NCI-H1694 treated with DMSO at 0.1 percent for 48 hours (cell line): ENCODE data around the gene TMEM120A.

Experiments used
- DNase-seq: peaks from one replicate; lab custom pipeline; 2025; lab: John Stamatoyannopoulos, UW

TMEM120A gene

DNA sequence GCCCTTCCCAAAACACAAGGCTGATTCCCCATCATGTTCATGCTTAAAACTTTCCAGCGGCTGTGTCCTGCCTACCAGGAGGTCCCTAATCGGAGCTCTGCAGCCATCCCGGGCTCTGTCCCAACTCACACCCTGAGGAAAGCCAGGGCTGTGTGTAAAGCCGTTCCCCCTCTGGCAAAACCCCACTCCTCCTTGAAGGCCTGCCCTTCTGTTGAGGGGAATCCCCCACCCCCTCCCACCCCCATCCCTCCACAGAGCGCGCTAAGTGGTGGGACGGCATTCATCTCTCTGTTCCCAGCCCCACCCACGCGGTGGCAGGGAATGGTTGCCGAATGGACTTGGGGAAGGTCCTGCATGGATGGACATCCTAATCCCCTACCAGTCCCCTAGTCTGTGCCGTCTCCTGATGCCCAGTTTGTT is 667 bp upstream of the TMEM120A start:
- DNase-seq = no peak

DNA sequence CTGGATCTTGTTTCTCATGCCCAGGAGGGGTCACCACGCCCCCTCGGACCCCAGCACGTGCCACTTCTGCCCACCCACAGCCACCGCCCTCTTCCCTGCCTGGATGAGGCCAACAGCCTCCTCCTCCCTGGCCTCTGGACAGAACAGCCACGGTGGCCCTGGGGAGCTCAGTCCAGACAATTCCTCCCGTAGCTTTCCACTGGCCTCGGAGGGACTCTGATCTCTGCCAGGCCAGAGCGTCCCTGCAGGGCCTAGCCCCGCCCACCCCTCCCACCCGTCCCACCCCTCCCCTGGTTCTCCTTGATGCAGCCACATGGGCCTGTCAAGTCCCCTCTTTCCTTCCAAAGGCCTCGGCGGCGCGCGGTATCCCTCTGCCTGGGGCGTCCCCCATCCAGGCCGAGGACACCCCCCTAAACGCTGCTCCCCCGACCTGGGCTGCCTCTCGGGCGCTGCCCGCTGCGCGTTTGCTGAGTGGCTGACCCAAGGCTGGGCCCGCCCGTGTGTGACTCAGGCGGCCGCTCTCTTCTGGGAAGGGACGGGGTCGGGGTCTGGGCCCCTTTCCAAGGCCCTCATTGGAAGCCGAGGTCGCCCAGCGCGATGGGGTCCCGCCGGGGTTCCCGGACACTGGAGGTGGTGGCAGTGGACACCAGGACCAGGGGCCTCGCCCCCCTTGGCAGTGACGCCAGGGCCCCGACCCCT is 557 bp downstream of the TMEM120A start:
- no peak for DNase-seq

DNA sequence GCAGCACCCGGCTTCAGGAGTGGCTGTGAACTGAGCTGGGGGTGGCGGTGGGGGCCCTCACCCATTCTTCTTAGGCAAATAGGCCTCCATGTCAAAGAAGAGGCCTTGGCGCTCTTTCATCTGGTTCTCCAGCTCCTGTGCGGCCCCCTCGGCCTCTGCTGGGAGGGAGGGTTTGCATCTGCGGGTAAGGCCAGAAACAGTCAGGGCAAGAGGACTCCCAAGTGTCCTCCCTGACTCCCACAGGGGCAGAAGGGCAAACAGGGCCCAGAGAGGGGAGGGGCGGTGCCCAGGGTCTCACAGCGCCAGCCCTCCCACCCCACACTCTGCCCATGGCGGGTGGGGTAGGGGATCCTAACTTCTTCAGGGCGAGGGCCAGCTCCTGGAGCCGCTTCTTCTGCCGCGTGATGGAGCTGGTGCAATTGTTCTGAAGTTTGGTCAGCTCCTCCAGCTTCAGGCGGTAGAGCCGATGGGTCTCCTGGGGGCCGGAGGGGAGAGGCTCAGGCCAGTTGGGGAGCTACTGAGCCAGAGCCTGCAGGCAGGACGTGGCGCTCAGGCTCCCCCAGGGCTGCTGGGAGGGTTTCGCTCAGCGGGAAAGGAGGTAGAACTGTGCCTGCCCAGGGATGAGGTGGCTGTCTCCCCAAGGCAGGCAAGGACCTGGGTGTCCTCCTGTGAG is 2.2 kb downstream of the TMEM120A start:
- no peak for DNase-seq

DNA sequence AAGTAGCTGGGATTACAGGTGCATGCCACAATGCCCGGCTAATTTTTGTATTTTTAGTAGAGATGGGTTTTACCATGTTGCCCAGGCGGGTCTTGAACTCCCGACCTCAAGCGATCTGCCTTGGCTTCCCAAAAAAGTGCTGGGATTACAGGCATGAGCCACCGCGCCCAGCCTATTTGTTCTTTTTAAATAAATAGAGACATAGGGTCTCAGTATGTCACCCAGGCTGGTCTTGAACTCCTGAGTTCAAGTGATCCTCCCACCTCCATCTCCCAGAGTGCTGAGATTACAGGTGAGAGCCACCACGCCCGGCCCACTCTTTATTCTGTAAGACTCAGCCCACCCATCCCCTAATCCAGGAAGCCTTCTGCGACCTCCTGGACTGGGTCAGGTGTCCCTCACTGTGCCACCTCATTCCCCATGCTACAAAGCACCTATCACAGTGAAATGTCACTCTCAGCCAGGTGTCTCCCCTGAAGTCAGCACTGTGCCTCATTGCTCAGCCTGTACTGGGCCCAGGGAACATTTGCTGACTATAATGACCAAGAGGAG is 2.8 kb downstream of the TMEM120A start:
- no peak for DNase-seq

DNA sequence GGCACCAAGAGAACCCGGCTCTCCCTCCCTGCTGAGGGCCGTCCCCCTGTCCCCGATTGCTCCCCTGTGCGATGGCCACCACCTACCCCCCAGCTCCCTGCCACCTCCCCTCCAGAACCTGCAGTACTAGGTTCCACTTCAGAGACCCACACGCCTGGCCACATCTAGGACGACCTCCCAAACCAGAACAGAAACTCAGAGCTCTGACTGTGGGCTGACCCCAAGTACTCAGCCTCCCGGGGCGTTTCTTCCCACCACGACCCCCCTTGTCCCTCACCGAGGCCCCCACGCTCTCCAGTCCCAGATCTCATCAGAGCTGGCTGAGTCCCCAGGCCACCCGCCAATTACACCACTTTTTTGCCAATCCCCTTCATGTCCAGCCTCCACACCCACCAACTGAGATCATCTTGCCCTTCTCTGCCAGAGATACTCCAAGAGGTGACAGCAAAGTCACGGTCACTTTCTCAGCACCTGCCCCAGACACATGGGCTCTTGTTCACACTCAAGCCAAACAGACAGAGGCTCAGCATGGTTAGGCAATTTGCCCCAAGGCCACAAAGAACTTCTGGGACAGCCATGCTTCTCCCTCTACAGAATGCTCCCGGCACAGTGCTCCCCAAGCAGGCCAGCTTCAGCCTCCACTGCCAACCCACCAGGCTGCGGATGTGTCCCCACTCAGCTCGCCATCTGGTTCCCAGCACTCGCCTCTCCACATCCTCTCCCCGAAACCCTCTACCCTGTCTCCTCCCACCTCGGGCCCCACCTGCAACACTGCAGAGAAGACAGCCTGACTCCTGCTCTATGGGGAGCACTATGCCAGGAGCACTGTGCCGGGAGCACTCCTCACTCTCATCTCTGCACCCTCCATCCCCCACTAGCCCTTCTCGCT is 4.7 kb downstream of the TMEM120A start:
- no peak for DNase-seq

DNA sequence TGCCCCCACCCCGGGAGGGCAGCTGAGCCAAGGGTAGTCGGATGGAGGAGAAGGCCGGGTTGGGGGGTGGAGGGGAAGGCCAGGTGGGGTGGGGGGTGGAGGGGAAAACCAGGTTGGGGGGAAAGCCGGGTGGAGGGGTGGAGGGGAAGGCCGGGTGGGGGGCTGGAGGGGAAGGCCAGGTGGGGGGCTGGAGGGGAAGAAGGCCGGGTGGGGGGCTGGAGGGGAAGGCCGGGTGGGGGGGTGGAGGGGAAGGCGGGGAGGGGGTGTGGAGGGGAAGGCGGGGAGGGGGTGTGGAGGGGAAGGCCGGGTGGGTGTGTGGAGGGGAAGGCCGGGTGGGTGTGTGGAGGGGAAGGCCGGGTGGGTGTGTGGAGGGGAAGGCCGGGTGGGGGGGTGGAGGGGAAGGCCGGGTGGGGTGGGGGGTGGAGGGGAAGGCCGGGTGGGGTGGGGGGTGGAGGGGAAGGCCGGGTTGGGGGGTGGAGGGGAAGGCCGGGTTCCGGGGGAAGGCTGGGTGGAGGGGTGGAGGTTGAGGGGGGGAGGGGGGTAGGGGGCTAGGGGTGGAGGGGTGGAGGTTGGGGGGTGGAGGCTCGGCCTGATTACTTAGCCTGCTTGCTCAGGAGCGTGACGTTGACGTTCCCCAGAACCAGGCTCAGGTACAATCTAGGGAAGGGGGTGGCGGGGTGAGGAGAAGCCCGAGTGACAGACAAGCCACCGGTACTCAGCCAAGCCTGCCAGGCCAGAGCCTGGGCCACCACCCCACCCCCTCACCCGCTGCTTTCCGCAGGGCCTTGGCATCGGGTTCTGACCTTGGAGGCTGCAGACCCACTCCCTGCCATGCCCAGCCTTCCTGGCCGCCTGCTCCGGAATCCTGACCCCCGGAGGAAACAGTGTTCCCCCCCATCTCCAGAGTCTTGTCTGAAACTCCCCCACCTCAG is 5.6 kb downstream of the TMEM120A start:
- DNase-seq = no peak

DNA sequence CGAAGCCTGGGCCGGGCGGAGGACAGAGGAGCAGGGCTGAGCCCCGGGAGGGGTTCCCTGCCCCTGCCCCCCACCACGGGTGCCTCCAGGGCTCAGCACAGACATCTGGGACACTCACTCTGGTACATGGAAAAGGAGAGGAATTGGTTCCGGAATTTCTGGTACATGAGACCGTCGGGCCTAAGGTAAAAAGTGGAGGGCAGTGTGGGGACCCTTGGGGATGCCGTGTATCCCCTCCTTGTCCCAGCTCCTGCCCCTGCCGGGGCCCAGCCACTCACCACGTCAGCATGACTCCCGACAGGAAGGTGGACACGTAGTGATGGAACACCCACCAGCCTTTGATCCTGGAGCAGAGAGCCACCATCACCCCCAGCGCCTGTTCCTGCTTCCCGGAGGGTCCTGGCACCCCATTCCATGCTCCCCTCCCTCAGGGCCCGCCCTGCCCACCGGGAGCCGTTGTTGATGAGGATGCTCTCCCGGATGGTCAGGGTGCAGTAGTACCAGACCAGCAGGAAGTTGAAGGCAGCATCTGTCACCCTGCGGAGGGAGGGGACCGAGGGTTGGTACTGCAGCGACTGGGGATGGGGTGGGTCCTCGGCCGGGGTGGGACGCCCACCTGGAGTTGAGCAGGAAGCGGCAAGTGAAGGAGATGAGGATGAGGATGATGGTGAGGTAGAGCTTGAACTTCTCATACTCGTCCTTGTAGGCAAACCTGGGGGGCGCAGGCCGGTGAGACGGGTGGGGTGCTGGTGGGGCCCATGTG is 6.4 kb downstream of the TMEM120A start:
- DNase-seq = no peak

DNA sequence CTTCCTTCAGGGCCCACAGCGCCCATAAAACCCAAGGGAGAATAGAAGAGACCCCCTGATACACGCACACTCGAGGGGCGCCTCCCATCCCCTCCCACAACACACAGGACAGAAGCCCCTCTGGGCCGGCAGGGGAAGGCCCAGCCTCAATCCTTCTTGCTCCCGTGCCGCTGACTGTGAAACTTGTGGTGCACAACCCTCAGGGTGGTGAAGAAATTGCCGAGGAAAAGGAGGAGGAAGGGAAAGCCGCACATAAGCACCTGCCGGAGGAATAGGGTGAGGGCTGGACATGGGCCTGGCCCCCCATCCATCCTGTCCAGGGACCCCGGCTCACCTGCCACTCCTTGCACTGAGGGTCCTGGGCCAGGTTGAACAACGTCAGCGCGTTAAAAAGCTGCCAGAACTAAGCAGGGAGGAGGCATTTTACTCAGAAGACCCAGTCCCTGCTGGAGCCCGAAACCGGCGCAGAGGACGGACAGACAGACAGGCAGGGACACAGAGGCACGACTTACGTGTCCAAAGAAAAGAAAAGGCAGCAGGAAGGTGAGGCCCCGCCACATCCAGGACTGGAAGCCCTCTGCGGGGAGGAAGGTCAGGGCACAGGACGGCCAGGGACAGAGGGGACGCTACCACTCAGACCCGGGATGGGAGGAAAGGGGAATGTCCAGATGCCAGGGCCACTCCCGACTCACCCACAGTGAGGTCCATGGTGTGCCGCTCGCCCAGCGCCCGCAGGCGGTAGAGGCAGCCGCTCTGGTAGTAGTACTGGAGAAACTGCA is 7.2 kb downstream of the TMEM120A start:
- no peak for DNase-seq

DNA sequence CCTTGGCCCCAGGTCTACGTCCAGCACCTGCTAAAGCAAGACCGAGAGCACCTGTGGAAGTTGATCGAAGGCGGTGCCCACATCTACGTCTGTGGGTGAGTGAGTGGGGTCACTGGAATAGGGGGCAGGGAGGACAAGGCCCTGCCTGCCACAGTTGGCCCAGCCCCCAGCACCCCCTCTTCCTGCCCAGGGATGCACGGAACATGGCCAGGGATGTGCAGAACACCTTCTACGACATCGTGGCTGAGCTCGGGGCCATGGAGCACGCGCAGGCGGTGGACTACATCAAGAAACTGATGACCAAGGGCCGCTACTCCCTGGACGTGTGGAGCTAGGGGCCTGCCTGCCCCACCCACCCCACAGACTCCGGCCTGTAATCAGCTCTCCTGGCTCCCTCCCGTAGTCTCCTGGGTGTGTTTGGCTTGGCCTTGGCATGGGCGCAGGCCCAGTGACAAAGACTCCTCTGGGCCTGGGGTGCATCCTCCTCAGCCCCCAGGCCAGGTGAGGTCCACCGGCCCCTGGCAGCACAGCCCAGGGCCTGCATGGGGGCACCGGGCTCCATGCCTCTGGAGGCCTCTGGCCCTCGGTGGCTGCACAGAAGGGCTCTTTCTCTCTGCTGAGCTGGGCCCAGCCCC is 8.1 kb downstream of the TMEM120A start:
- DNase-seq = no peak

DNA sequence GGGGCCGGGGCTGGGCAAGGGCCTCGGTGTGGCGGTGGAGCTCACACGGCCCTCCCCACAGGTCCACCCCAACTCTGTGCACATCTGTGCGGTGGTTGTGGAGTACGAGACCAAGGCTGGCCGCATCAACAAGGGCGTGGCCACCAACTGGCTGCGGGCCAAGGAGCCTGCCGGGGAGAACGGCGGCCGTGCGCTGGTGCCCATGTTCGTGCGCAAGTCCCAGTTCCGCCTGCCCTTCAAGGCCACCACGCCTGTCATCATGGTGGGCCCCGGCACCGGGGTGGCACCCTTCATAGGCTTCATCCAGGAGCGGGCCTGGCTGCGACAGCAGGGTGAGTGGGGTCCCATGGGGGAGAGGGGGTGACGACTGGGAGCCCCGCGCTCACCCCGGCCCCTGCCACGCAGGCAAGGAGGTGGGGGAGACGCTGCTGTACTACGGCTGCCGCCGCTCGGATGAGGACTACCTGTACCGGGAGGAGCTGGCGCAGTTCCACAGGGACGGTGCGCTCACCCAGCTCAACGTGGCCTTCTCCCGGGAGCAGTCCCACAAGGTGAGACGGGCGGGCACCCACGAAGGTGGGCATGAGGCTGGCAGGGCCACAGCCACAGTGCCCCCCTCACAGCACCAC is 8.8 kb downstream of the TMEM120A start:
- DNase-seq = no peak

DNA sequence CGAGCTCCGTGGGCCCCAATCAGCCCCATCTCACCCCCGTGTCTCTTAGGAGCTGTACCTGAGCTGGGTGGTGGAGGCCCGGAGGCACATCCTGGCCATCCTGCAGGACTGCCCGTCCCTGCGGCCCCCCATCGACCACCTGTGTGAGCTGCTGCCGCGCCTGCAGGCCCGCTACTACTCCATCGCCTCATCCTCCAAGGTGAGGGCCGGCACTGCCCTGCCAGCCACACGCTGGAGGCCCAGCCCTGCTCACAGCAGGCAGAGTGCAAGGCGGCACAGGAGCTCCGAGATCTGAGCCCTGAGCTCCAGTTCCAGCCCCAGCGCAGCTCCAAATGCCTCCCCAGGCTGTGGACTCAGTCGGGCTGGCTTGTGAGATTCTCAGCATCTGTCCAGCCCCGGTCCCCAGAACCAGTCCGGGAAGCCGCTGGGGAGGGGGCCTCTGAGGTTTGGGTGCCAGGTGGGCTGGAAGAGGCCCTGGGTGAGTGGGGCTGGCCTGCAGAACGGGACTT is 9.3 kb downstream of the TMEM120A start:
- no peak for DNase-seq

DNA sequence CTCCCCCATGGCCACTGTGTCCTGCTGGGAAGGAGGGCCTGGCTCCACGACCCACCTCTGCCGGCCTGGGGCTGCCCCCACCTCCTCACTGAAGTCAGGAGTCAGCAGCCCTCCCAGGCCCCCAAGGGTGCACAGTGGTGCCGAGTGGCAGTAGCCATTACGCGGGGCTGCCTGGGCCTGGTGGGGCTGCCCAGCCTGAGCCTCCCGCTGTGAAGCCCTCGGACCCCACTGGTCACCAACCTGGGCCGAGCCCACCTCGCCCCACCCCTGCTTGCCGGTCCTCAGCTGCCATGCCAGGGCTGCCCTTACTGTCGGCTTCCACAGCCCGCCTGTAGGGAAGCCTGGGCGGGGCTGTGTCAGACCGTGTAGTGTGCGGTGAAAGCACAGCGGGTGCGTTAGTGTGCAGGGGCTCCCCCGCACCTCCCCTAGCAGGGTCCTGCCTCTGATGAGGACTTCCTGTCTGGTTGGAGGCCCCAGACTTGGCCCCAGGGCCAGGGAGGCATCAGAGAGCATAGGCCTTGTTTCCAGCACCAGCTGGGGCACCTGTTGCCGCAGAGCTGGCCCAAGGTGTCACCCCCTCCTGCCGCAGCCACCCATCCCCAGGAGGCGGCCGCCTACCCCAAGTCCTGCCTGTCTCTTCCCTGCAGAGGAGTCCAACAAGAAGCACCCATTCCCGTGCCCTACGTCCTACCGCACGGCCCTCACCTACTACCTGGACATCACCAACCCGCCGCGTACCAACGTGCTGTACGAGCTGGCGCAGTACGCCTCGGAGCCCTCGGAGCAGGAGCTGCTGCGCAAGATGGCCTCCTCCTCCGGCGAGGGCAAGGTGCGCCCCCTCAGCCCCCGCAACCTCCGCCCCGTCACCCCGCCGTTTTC is 10.0 kb downstream of the TMEM120A start:
- DNase-seq = no peak

DNA sequence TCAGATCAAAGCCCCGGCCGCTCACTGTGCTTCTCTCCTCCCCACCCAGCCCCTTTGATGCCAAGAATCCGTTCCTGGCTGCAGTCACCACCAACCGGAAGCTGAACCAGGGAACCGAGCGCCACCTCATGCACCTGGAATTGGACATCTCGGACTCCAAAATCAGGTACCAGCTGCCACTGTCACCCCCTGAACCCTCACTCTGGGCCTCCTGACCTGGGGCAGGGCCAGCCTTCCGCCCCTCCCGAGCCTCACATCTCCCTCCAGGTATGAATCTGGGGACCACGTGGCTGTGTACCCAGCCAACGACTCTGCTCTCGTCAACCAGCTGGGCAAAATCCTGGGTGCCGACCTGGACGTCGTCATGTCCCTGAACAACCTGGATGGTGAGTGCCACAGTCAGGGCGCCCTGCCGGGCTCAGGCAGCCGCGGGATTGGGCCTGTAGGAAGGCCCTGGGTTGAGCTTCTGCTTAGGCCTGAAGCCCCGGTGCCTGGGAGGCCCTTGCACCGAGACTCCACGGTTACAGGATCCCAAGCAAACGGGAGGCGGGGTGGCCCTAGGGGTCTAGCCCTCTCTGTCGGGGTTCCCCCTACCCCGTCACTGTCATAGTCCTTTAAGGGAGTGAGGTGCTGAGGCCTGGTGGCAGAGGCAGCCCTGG is 10.8 kb downstream of the TMEM120A start:
- no peak for DNase-seq

DNA sequence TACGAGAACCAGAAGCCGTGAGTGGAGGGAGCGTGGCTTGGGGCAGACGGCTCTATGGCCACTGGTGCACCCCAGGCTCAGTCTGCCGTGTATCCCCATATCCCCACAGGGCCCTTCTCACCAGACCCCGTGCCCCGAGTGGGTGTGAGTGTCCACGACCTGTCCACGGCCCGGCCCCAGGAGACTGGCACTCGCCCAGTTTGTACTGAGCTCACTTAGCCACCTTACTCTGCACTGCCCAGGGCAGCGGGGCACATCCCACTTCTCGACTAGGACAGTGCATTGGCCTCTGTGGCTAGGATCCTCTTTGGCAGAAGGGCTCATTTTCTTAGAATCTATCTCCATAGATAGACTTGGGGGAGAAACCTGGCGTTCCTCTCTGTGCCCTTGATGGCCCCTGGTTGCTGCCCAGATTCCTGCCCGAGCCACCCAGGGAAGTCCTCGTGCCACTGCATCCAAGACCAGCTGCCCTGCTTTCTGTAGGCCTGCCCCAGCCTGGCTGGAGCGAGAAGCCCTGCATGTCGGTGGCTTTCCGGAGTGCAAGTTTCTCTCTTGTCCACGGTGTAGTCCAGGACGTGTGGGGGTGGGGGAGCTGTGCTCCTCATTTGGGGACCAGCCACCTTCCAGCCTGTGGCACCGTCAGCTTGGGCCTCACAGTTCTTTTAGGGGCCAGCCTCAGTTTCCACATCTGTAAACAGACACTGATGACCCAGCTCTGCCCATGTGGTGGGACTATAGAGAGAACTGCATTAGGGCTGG is 11.9 kb downstream of the TMEM120A start:
- no peak for DNase-seq

DNA sequence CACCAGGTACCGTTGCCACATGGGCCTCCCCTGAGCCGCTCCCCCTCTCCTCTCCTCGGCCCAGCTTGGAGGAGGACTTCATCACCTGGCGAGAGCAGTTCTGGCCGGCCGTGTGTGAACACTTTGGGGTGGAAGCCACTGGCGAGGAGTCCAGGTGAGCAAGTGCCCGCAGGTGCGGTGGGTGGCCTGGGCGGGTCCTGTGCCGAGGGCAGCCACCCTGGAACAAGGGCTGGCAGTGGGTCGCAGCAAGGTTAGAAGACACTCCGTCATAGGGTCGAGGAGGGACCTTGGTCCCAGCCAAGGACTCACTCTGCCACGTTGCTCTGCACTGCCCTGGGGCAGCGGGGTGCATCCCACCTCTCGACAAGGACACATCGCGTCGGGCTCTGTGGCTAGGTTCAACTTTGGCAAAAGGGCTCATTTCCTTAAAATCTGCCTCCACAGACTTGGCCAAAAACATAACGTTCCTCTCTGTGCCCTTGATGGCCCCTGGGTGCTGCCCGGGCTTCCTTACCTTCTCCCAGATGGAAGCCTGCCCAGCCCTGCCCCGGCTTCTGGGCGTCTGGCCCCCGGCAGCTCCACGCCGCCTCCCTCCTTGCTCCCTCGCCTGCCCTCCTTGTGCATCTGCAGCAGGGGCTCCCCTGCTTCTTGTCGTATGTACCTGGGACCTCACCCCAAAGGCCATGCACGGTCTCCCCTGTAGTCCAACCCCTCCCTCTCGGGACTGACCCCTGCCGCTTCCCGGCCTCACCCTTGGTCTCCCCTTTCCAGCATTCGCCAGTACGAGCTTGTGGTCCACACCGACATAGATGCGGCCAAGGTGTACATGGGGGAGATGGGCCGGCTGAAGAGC is 12.7 kb downstream of the TMEM120A start:
- DNase-seq = no peak

DNA sequence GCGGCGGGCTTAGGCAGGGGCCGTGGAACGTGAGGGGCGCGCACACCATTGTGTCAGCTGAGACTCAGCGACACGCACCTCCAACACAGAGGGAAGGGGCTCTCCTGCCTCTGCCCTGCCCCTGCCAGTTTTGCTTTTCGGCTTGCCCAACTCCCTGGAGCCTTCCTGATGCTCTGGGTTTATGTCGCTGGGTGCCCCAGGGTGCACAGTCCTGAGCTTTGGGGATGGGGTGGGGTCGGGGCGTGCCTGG is 13.3 kb downstream of the TMEM120A start:
- DNase-seq = no peak
